ENCODE measurements around the gene COG7.
"Not testable (repeated sequence)": the region's sequence is repeated elsewhere in the genome, so short reads cannot be mapped to it uniquely, and the experiment has no call there.

COG7 gene

DNA sequence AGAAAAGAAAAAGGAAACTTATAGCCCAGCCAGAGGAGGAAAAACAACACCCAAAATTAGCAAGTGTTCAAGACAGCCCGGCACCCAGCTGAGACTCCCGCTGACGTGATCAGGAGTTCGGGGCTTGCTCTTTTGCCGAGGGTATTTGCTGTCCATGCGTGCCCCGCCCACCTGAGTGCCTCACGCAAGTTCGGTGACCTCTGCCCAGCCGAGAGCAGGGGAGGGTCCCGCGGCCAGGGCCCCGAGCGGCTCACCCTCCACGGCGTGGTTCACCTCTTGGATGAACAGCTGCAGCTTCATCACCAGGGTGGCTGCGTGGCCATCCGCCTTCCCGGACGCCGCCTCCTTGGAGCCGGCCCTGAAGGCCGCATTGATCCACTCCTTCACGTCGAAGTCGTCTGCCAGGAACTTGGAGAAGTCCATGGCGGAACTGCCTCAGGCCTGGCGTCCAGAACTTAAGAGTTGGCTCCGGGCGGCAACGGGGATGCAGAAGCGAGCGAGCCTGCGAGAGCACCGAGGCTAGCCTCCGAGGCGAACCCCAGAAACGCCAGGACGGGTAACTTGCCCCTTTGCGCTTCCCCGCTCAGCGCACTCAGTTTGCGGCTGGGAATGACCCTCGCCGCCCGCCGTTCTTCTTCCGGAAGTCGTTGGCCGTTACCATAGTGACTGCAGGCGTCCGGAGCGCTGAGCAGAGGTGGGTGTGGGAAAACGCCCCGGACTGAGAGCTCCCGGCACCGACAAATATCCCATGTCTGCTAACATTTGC is at the start of gene COG7:
TSS of gene COG7 (minus strand) at position 618 of the 766 bp plus-strand sequence. CDS start at position 423, 195 bp downstream.
- peak; percentile 93 for DNase-seq

DNA sequence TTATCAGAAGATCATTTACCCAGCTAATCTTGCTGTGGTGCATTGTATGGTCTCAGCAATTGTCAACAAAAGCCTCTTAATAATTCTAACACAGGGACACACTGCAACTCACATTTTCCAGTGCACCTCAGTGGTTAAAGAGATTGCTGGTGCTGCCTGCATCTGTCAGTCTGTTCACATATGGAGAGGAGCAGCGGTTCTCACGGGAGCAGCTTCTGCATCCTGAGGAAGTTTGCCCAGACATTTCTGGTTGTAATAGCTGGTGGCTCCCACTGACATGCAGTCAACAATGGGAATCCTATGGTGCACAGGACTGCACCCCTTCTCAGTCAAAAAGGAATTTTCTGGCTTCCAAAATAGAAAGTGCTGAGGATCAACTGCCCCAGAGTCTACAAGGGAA is 49.5 kb upstream of the COG7 start:
- peak; percentile 20 for DNase-seq

DNA sequence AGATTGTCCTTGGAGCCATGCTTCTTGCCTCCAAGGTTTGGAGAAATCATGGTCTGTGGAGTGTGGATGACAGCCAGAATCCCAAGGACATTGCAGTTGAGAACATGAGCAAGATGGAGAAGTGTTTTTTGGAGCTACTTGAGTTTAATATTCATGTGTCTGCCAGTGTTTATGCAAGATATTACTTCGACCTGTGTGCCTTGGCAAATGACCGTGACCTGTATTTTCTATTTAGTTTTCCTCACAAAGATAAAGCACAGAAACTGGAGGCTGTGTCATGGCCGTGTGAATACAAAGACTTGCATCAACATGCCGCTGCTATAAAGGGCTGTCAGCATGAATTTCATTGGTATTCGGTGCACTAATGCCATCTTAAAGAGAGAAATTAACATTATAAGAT is 48.3 kb upstream of the COG7 start:
- no peak for DNase-seq

DNA sequence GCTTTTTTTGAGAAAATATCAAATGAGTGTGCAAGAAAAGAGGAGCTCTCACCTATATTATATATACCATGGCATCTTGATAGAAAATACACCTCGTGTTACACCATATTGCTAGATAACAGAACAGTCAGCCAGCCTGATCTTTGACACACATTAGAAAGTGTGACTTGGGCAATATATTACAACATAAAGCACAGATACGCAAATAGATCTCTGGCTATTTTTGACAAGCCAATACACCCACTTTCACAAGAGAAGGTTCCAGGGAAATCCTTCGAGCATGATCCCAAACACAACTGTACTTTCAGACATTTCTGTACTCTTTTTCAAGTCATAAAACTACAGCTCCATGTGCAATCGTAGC is 47.9 kb upstream of the COG7 start:
- peak; percentile 32 for DNase-seq

DNA sequence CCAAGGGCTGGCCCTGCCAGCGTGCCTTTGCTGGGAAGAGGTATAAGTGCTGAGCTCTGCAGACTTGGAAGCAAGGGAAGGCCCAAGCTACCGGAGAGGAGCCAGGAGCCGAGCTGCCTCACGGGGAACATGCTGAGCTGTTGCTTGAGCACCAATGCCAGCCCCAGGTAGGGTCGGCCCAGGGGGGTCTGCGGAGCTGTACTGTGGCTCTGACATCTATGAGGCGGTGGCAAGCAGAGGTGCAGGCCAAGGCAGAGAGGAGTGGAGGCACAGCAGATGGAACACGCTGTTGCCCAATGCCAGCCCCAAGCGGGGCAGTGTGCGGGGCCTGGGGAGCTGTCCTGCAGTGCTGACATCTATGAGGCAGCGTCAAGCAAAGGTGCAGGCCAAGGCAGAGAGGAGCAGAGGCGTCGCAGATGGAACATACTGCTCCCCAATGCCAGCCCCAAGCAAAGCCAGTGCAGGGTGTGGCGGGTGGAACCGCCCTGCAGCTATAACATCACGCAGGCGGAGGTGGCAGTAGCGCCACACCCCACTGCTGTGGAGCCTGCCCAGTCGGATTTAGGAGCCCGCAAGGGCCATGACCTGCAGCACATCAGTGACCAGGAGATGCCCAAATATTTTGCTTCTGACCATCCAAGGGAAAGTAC is 47.3 kb upstream of the COG7 start:
- DNase-seq = peak; percentile 59

DNA sequence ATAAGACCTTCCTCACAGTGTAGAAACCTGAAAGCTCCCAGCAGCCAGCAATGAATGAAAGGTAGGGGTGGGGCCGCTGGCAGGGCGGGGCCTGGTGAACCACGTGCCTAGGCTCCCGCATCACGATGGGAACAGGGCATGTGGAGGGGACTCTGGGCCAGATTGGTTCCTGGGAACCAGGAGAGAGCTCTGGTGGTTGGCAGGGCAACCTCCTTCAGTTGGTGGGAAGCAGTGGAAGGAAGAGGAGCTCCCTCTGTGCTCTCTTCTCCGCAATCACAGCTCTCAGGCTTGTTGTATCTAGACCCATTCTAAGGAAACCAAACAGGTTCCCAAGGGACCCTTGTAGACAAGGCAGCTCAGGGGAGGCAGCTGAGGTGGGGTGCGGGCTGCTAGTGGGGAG is 46.8 kb upstream of the COG7 start:
- DNase-seq = no peak

DNA sequence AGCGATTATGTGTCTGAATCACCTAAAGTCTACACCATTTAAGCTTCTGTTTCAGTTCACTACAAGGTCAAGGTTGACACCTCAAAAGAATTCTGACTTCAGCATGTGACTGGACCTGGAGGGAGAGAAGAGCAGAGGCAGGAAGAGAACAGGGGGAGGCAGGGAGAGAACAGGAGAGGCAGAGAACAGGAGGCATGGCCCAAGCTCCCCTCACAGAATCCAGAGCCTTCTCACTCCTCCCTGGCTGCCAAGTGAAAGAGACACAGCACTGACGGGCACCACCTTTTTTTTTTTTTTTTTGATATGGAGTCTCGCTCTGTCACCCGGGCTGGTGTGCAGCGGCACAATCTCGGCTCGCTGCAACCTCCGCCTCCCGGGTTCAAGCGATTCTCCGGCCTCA is 45.9 kb upstream of the COG7 start:
- DNase-seq = no peak

DNA sequence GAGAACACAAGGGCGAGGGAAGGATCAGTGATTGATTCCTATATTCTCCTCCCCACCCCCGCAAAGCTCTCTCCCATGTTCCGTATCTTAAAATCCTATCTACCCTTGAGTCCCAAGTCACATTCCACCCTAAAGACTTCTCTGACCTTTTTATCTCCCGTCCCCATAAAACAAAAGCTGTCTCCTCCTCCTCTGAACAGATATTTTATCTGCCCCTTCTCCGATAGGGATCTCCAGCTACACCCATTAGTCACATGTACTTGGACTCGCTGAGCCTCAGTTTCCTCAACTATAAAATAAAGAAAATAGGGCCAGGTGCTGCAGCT is 44.5 kb upstream of the COG7 start:
- DNase-seq = no peak

DNA sequence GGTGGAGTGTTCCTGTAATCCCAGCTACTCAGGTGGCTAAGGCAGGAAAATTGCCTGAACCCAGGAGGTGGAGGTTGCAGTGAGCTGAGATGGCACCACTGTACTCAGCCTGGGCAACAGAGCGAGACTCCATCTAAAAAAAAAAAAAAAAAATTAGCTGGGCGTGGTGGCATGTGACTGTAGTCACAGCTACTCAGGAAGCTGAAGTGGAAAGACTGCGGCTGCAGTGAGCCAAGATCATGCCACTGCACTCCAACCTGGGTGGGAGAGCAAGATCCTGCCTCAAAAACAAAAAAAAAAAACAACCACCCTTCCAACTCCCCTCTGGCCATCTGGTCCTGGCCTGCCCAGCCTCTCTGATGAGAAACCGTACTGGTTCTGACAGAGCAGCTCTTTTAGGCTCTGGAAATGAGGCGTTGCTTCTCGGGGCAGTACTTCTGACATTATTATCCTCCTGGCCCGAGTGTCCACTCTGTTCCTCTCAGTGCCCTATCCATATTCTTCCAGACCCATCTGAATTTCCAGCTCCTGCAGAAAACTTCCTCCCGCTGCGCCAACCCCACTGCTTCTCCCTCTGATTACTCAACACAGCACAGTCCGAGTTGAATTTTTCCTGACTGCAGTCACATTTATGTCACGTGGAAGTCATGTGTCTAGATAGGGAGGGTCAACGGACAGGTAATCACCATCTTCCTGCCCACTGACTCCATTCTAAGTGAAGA is 44.0 kb upstream of the COG7 start:
- peak; percentile 25 for DNase-seq

DNA sequence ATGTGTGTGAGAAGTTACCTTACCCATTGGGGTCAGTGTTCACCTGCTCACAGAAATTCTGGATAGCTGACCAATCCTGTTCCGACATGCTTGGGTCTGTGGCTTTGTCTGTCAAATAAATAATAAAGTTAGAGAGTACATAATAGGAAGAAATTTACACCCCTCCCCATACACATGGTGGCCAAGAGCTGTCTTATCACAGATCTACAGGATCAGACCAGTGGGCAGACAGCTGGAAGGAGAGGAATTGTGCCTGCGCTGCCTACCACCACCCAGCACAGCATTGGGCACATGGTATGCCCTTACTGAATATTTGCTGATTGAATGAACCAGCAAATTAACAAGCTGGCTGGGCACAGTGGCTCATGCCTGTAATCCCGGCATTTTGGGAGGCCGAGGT is 42.7 kb upstream of the COG7 start:
- peak; percentile 52 for DNase-seq

DNA sequence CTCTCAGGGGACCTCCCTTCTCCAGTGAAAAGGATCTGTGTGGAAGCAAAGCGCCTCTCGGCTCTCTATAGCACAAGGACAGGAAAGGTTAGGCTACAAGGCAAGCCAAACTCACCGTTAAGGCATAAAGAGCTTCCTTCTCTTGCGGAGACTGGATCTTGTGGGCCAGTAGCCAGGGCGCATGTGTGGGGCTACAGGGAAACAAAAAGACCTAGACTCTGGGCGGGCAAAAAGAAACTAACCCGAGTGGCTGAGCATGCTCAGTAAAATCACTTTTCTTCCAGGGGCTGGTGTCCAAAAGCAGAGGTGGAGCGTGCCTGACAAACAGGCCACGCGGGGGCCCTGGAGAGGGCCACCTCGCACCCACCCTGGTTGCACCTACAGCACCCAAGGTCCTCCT is 41.2 kb upstream of the COG7 start:
- DNase-seq = no peak

DNA sequence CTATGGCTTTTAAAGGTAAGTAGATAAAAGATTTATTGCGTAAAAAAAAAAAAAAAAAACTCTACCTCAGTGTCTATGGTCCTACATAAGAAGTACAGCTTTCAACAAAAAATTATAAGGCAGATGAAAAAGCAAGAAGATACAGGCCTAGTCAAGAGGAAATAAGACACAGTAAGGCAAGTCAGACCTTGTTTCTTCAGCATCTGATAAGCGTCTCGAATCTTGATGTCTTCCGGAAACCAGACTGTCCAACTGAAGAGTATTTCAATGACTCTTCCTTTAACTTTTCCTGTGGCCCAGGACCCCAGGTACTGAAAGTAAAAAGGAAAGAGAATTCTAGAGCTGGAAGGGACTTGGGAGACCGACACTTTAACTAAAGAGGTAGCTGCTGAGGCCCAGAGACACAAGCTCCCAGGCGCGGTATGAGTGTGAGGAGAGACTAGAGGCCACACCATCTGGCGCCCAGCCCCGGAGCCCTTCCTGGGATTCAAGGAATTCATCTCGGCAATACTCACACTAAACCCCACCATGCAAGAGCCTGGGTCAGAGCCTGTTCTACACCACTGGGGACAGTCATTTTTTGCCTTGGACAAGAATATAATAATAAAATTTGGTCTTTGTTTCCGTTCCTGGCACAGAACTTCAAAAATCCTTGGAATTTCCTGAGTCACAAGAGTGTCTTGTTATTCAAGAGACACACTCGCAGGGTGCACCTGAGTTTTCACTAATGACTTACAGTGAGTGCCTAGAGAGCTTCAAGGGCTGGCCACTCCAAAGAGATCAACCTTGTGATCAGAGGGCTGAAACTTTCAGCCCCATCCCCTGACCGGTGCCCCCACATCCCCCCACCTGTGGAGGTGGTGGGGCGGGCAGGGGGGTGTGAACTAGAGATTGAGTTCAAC is 38.8 kb upstream of the COG7 start:
- DNase-seq = no peak

DNA sequence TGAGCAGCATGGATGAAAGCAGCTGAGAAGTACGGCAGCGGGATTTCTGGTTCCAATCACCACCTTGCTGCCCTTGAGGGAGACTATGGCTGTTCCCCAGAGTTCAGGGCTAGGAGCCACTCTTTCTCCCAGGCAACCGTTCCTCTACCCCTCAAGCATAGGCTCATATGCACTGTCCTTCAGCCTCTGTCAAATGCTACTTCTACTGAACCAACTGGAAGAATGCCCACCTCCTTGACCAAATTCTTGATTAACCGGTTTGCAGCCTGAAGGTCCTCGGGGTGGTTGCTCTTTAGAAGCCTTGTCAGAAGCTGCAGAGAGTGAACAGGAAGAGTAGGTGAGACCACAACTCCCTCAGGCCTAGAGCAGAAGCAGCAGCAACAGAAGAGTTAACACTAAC is 33.5 kb upstream of the COG7 start:
- no peak for DNase-seq

DNA sequence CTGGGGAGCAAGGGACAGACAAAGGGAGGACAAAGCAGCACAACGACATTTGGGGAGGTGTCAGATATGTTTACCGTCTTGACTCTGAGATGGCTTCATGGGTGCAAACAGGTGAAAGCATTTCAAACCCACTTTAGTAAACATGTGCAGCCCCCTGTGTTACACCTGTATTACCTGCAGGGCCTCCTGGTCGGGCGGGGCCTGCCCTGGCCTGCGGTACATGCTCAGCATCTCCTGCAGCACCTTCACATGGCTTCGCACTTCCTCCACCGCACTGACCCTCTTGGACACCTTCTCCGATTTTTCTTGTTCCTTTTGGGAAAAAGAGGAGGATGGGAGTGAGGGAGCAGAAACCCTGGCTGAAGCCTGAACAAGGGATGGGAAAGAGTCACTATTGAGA is 32.9 kb upstream of the COG7 start:
- no peak for DNase-seq

DNA sequence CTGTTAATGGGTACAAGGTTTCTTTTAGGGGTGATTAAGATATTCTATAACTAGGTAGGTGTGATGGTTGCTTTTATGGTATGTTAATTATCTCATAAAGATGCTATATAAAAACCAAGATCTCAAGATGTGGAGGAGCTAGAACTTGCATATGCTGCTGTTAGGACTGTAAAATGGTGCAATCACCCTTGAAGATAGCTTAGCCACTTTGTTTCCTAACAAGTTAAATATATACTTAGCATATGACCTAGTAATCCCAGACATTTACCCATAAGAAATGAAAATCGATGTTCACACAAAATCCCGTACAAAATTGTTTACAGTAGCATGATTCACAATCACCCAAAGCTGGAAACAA is 32.2 kb upstream of the COG7 start:
- no peak for DNase-seq

DNA sequence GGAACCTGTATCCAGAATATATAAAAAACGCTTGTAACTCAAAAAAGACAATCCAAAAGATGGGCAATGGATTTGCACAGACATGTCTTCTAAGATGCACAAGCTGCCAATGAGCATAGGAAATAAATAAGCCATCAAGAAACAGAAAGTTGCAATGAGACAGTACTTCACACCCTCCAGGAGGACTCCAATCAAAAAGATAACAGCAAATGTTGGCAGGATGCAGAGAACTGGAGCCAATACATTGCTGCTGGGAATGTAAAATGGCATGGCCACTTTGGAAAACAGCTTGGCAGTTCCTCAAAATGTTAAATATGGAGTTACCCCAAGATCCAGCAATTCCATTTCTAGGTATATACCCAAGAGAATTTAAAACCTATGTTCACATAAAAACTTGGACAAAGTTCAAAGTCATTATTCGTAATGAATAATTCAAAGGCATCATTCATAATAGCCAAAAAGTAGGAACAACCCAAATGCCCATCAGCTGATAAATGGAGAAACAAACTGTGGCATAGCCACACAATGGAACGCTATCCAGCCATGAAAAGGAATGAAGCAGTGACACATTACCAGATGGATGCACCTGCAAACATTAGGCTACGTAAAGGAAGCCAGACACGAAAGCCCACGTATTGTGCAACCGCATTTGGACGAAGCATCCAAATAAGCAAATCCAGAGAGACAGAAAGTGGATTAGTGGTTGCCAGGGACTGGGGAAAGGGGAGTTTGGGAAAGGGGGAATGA is 31.7 kb upstream of the COG7 start:
- no peak for DNase-seq

DNA sequence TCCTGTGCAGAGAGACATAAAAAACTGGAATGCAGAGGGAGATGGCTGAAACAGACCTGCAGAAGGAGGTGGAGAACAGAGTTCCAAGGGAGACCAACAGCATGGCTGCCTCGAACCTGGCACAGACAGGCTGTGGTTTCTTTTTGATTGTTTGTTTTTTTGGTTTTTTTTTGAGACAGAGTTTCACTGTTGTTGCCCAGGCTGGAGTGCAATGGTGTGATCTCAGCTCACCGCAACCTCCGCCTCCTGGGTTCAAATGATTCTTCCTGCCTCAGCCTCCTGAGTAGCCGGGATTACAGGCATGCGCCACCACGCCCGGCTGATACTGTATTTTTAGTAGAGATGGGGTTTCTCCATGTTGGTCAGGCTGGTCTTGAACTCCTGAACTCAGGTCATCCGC is 30.5 kb upstream of the COG7 start:
- not testable (repeated sequence) for DNase-seq

DNA sequence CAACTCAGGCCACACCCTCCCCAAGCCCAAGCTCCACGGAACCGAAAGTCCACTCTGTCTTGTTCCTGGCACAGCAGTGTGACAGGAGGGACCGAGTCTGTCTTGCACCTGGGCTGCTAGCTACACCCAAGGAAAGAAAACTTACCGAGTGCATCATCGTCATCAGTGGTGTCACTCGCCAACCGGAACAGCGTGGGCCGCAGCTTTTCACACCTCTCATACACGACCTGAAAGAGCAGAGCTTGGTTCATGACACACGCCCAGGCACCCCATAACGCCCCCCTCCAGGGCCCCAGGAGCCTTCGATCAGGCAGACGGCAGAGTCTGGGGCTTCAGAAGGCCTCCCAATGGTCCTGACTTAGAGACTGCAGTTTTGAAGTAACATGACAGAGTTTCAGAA is 29.8 kb upstream of the COG7 start:
- no peak for DNase-seq

DNA sequence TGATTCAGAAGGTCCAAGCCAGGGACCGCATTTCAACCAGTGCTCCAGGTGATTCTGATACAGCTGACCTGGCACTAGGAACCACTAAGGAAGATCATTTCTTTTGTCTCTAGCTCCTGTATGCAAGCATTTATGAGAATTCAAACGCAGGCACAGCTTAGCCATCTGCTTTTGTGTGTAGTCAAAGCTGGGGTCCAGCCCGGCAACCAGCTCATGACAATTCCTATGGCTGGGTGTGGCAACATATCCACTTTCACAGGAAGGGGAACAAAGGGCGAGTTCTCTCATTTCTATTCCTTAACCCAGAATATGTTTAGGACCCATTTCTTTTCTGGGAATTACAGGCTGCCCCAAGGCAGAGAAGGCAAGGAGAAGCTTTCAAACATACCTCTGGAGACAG is 27.3 kb upstream of the COG7 start:
- DNase-seq = no peak

DNA sequence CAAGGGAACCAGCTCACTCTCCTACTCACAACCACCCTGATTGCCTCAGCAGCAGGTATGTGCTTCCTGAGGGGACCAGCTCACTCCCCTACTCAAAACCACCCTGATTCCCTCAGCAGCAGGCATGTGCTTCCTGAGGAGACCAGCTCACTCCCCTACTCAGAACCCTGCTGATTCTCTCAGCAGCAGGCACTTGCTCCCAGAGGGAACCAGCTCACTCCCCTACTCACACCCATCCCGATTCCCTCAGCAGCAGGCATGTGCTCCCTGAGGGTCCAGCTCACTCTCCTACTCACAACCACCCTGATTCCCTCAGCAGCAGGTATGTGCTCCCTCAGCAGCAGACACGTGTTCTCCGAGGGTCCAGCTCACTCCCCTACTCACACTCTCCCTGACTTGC is 26.1 kb upstream of the COG7 start:
- DNase-seq = no peak

DNA sequence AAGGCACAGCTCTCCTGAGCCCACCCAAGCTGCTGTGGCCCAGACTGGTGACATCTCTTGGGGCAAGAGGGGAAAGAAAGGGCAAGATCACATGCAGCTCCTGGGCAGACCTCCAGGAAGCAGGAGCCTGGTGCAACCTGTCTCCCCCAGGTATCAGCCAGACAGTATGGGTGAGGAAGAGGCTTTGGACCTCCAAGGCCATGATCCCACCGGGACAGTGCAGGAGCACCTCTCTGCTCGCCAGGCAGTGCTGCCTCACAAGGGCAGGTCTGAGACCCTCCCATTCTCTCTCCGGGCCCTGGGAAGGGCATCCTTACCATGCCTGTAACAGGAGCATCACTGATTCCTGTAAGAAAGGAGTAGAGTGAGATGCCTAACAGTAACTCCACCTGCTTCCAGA is 25.6 kb upstream of the COG7 start:
- DNase-seq = no peak

DNA sequence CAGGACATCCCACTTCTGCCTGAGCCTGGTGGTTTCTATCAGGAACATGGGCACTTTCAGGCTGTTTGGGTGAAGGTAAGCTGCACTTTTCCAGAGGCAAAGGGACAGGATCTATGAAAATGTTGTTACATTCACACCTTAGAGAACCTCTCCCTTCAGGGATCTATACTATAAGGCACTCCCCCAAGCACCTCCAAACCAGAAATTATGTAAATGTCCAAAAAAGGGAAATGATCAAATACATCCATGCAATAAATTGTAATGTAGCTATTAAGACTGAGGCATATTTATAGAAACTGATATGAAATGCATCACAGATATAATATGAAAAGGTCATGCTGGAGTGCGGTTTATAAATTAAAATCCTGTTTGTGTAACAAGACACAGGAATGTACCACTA is 23.3 kb upstream of the COG7 start:
- no peak for DNase-seq

DNA sequence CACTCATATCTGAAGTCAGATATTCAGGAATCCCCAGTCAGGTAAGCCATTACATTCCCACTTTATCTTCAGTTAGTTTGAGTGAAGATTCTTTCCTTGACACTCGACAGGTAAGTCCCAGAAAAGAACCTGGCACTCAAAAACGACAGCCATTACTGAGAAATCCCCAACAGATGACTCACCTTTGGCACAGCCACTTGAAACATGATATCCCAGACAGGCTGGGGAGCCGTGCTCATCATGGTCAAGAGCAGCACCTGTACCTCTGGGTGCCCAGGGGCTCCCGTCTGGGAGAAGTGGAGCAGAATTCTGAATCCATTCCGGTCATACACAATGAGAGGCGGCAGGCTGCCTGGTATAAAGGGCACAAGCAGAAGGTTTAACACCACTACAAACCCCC is 16.8 kb upstream of the COG7 start:
- DNase-seq = no peak

All from hematopoietic multipotent progenitor cell treated with erythropoietin and hydrocortisone succinate and interleukin-3 and kit ligand, for 4 days (in vitro differentiated cells).